HCT116 (cell line): ENCODE results near the gene HNF4A. TPM values are rescaled to one million over a fixed set of nuclear protein-coding genes. Genes with fewer than 3 reads are reported as not detected.

Experiments used
- microRNA-seq: library from miRNA; unstranded; fragments of <30 nt; microRNA quantifications from one replicate; pipeline ENCODE4, GENCODE V29; 2016; ENCODE audit warnings: borderline number of aligned reads
- total RNA-seq: library from RNA; stranded (reverse); gene quantifications from one replicate; pipeline ENCODE4 v1.2.1, GENCODE V29; 2021; ENCODE audit not compliant: unreplicated experiment

HNF4A gene
- total RNA-seq, 1 experiment from 2014 or later, result 7.4 TPM

Small RNA genes lying within 50 kb of the gene (microRNA-seq; reads per million reads assigned to microRNA genes)
- not detected for gene MIR3646

Other genes with a start within 250 kb of the HNF4A start
- gene JPH2, start 168.5 kb upstream of the HNF4A start, total RNA-seq, result 0.17 TPM
- gene OSER1, start 144.9 kb upstream of the HNF4A start, total RNA-seq, result 28.4 TPM
- not detected for gene GDAP1L1, start 108.4 kb upstream of the HNF4A start, total RNA-seq
- 5.2 TPM for gene FITM2, start 44.5 kb upstream of the HNF4A start, total RNA-seq
- gene R3HDML, start 18.7 kb upstream of the HNF4A start, total RNA-seq, result not detected
- 20.4 TPM for gene TTPAL, start 120.2 kb downstream of the HNF4A start, total RNA-seq
- 56.8 TPM for gene SERINC3, start 166.4 kb downstream of the HNF4A start, total RNA-seq
- 20.1 TPM for gene PKIG, start 226.9 kb downstream of the HNF4A start, total RNA-seq